ENCODE measurements around the gene ILDR1.

ILDR1 gene

DNA sequence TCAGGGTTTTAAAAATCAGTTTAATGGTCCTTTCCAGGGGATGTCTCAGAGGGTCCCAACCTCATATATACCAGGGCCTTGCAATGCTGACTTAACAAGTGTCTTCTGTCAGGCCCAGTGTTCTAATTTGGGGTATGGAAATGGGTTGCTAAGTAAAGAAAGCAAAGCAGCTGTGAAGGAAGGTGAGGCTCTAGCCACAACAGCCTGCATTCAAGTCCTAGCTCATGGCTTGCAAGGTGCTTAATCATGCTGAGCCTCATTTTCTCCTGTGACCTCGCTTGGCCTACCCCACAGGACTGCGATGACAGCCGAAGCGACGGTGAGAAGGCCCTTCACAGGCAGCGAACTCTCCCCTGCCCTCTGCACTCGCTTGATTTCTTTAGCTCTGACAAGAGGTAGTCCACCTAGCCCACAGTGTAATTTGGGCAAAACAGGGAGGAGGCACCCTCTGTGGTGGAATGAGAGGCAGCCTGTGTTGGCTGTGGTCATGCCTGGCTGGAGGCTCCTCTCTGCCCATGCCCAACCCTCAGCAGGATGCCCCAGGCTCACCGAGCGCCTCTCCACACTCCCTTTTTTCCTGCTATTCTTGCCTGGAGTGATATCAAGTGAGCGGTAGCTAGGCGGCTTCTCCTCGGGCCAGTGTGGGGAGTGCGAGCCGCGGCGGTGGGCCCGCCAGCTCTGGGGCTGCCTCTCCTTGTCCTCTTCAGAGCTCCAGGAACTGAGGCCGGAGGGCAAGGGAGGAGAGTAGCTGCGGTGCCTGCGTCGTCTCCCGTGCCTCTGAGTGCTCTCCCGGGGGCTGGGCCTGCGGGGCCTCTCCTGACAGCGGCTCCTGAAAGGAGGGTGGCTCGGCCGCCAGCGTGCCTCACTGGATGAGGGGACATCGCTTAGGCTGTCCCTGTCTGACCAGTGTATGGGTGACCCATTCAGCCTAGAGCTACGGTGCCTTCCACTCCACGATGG lies 29.2 kb downstream of the ILDR1 start:
- no peak for DNase-seq

DNA sequence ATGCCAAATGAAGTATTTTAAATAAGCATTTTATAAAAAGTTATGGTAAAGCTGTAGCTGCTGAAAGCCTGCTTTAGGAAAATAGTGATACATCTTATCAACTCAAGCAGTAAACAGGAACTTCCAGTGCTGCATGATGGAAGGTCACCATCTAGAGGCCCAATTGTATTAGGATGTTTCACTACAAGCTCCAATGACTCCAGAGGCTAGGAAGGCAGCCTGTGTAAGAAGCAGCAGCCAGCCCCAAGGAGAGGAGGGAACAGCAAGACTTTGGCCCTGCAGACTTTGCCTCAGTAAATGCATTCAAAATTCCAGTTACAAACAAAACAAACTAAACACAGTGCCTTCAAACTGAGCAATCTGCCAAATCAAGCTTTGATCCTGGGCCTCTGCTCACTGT lies 32.1 kb downstream of the ILDR1 start:
- DNase-seq, result peak; percentile 58

DNA sequence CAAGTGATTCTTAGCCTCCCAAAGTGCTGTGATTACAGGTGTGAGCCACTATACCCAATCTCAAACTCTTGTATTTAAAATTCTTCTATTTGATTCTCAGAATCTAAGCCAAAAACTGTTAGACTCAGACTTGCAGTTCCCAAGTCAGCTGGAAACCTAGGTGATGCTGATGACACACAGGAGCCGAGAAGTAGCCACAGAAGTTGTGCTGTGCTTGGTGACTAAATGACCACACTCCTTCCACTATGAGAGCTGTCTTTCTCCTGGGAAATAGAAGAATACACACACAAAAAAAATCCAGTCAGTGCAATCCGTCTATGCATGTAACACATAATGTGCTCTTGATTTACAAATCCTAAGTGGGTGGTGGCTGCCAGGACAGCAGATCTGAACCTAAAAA lies 33.9 kb downstream of the ILDR1 start:
- DNase-seq, result no peak

DNA sequence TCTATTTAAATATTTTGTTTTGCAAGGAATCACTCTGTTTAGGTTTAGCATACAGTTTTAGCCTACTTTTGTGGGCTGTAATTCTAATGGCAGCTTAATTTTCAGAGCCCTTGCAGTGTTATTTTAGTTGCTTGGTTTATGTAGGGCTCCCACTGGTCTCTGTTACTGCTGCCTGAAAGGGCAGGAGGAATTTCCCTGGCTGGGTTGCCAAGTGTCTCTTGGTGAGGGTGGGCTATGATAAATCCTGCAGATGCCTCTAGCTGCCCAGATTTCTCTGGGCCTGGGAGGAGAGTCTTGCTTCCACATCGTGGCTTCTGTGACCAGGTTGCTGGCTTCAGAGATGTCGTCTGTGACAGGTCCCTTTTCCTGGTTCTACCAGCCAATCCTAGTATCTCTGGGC lies 36.2 kb downstream of the ILDR1 start:
- no peak for DNase-seq

DNA sequence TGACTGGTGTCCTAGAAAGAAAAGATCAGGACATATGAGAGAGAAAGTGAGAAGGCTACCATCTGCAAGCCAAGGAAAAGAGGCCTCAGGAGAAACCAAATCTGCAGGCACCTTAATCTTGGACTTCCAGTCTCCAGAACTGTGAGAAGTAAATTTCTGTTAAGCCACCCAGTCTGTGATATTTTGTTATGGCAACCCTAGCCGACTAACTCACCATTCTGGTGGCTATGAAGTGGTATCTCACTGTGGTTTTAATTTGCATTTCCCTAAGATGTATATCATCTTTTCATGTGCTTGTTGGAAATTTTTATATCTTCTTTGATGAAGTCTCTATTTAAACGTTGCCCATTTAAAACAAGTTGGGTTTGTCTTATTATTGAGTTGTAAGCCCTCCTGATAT lies 40.6 kb downstream of the ILDR1 start:
- DNase-seq, result peak; percentile 27

DNA sequence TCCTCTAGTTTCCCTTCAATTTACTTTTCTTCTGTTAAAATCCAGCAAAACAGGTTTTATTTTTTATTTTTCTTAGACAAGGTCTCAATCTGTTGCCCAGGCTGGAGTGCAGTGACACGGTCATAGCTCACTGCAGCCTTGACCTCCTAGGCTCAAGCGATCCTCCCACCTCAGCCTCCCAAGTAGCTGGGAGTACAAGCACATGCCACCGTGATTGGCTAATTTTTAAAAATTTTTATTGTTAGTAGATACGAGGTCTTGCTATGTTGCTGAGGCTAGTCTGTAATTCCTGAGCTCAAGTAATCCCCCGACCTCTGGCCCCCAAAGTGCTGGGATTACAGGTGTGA lies 41.6 kb downstream of the ILDR1 start:
- no peak for DNase-seq

DNA sequence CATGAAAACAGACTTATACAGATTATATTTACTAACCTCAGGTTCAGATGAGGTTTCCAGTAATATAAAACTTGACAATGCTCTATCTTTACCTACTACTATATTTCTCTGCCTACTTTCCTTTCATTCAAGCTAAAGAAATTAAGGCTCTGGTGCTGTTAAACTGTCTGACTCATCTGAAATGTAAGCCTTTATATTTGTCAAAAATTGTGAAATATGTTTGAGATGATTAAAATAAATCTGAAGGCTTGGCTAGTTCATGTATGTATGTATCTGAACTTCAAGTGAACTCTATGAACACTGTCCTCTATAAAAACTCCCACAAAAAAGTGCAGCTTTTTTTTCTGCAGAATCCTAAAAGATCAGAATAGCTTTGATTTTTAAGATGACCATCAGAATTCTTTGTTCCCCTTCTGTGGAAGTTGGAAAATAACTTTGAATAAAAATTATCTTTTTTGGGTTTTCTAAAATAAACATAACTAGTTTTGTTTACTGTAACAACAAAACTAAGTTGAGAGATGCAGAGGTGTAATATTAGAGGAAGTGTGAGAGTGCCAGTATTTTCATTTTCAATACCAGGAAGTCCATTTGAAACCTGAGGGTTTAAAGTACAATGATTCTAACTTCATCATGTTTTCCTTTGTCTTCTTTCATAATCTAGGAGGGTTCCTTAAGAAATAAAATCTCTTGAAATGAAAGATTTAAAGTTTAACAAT lies 42.2 kb downstream of the ILDR1 start:
- no peak for DNase-seq

DNA sequence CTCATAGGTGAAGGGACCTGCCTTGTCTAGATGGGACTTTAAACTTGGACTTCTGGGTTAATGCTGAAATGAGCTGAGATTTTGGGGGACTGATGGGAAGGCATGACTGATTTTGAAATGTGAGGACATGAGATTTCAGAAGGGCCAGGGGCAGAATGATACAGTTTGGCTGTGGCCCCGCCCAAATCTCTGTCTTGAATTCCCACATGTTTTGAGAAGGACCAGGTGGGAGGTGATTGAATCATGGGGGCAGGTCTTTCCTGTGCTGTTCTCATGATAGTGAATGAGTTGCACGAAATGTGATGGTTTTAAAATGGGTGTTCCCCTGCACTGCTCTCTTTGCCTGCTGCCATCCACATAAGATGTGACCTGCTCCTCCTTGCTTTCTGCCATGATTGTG lies 42.8 kb downstream of the ILDR1 start:
- no peak for DNase-seq

DNA sequence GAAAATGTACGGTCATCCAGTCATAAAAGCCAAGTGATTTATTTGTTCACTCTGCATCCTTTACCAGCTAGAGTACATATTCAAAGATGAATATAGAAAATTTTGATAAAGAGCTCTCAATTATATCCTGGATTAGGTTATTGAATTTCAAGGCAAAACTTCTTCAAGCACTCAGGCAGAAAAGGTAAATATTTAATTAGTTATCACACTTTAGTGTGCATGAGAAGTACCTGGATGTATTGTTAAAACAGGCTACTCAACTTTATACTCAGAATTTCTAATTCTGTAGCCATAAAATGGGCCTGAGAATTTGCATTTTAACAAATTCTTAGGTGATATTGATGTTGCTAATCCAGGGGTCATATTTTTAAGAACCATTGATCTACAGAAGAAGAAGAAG lies 45.3 kb downstream of the ILDR1 start:
- no peak for DNase-seq

DNA sequence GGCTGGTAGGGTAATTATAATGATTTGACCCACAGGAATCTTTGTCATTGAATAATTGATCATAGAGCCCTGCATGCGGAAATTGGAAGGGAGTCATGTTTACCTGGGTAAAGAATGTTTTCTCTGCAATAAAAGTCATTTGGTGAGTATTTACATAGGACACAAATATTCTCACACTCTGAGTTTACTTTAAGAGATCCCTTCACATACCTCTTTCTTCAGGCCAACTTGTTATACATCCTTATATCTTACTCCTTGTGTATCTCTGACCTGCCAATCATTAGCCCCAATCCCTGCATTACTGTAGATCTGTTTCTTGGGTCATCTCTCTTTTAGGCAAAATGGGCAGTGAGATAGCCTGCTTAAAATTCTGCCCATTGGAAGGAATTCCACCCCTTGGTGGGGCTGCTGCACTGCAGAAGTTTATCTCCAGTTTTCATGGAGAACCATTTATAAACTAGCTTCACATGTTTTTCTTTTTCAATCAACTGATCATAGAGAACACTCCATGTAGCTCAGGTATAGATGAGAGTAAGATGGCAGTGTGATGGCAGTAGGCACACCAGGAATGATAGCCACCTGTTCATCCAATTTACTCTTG lies 46.2 kb downstream of the ILDR1 start:
- peak; percentile 16 for DNase-seq

DNA sequence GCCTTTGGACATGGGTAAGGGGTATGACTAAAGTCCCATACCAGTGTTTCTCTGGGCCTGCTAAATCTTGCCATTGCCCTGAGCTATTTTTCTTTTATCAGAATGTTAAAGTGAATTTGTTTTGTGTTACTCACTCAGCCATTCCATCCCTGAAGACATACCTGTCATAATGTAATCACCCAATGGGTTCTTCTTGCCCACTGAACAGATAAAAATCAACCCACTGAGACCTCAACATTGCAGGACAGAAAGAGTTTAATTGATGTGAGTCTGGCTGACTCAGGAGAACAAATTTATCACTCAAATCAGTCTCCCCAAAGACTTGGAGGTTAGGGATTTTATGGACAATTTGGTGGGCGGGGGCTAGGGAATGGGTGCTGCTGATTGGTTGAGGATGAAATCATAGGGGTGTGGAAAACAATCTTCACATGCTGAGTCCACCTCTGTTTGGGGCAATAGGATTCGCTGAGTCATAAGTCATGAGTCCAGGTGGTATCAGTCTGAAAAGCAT lies 47.4 kb downstream of the ILDR1 start:
- DNase-seq, result no peak

DNA sequence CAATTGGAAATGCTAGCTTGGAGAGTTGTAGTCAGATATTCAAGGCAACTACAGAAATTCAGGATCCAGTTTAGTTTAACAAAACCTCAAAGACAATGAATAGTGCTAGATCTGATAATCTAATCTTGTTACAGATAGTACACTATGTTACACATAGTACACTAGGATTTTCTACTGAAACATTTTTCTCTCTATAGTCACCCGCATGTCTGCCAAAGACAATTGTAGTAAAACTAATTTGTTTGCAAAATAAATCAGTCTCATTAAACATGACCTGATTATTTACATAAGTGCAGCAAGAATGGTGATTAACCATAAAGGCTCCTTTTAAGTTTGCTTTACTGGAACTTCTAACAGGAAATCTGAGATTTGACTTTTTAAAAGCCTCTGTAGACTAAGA lies 52.0 kb downstream of the ILDR1 start:
- DNase-seq, result no peak

DNA sequence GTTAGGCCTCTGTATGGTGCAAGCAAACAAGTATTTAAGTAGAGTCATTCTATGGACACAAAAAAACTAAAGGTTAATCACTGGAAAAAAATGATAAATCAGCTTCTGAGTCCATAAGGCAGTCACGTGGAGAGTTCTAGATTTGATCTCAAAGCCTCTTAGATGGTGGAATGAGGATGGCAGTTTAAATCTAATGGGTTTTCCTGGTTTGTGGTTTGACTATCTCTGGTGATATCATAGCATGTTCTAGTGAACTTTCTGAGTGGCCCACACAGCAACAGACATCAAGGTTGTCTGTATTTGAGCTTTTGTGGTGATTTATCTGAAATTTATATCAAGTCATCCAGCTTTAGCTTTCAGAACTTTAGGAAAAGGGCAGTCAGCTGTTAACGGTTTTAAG lies 52.4 kb downstream of the ILDR1 start:
- DNase-seq, result no peak

DNA sequence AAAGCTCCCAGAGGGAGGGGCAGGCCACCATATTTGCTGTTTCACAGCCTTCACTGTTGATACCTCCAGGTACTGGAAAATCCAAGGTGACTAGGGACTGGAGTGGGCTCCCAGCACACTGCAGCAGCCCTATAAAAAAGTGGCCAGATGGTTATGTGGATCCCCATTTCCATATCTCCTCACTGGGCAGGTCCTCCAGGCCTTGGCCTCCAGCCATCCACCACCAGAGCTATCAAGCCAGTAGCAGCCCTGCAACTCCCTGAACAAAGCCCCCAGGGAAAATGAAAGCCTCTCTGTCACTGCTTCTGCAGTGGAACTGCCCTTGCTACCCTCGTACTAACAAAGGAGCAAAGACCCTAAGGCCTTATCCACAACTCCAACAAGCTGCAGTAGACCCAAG lies 58.4 kb downstream of the ILDR1 start:
- DNase-seq, result no peak

DNA sequence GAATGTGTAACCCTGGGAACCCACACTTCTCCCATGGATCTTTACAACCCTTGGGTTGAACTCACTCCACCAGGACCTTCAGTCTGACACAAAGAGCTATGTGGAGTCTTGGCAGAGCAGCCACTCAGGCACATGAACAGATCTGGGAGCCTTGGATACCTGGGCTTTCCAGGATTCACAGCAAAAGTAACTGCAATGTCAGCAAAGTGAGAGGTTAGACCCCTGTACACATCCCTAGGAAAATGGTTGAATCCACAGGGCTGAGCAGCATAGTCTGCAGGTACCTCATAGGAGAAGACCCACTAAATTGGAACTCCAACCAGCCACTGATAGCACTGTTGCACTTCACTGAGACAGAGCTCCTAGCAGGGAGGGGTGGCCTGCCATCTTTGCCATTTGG lies 59.6 kb downstream of the ILDR1 start:
- no peak for DNase-seq

DNA sequence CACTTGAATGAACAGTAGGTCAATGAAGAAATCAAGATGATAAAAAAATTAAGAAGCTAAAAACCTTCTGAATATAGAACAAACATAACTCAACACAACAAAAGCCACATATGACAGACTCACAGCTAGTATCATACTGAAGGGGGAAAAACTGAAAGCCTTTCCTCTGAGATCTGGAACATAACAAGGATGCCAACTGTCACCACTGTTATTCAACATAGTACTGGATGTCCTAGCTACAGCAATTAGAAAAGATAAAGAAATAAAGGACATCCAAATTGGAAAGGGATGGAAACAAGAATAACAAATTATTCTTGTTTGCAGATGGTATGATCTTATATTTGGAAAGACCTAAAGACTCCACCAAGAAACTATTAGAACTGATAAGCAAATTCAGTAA lies 60.8 kb downstream of the ILDR1 start:
- DNase-seq, result no peak

DNA sequence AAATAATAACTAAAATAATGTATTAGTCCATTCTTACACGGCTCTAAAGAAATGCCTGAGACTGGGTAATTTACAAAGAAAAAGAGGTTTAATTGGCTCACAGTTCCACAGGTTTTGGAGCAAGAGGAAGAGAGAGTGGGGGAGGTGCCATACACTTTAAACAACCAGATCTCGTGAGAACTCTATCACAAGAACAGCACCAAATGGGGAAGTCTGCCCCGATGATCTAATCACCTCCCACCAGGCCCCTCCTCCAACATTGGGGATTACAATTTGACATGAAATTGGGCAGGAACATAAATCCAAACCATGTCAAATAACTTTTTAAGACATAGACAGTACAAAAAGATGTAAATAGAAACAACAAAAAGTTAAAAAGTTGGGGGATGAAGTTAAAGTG lies 63.2 kb downstream of the ILDR1 start:
- DNase-seq, result peak; percentile 3

DNA sequence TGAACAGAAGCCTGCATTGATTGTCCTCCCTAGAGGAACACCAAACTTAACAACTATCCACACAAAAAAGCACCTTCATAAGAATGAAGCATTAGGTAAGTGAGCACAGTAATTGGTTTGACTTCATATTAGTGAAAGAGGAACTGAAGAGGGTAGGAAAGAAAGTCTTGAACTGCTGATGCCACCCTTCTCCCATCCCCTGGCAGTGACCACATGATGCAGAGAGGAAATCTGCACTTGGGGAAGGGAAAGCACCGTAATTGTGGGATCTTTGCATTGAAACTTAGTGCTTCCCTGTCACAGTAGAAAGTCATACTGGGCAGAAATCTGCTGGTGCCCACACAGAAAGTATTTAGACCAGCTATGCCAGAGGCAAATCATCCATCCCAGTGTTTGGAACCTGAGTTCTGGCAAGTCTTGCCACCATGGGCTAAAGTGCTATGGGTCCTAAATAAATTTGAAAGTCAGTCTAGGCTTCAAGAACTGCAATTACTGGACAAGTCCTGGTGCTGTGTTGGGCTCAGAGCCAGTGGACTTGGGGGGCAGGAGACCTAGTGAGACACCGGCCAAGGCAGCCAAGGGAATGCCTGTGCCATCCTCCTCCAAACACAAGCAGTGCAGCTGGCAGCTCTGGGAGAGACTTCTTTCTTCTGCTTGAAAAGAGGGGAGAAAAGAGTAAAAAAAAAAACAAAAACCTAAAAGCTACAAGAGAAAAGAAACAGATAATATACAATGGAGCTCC lies 64.2 kb downstream of the ILDR1 start:
- DNase-seq, result no peak

DNA sequence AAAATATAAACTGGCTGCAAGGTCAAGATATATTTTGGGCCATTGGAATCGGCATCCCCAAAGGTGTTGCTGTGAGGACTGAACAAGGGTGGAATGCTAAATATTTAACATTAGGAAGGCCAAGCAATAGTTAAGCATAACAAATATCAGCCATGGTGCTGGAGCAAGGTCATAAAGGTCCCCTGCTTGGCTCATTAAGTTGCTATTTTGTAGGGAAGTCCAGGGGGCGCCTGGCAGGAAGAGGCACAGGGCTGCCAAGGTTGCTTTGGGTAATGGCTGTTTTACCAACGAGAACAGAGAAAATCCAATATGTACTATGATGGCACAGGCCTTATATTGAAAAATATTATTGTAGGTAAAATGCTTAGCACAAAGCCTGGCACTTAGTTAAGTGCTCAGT lies 65.7 kb downstream of the ILDR1 start:
- no peak for DNase-seq

DNA sequence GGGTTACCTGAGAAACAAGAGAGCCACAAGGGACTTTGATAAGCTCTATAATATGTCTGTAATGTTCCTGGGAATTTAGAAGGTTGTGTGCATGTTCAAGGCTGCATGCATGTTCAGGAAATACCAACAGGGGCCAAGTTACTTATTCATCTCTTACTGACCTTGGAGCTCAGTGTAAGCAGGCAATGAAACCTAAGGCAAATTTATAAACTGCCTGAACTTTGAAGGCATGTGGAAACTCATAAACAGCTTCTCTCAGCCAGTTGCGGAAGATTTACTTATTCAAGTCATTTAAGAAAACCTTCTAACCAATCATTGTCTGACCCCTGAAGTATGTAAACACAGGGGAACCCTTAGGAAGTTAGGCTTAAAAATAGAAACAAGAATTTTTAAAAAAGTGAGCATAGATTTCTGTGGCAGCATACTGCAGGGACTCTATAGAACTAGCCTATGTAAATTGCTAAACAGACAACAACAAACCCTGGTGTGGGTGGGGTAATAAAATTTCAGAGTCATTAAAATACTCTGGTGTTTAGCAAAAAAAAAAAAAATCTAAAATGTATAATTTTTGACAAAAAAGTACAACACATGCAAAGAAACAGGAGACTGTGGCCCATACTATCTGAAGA lies 70.6 kb downstream of the ILDR1 start:
- DNase-seq, result no peak

DNA sequence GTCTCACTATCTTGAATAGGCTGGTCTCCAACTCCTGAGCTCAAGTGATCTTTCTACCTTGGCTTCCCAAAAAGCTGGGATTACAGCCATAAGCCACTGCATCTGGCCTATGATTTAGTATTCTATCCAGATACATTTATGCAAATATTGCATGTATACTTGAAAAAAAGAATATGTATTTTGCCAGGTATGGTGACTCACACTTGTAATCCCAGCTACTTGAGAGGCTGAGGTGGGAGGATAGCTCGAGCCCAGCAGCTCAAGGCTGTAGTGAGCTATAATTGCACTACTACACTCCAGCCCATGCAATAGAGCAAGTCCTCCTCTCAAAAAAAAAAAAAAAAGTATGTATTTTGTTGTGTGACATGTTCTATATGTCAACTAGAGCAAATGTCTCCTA lies 73.4 kb downstream of the ILDR1 start:
- DNase-seq, result no peak

DNA sequence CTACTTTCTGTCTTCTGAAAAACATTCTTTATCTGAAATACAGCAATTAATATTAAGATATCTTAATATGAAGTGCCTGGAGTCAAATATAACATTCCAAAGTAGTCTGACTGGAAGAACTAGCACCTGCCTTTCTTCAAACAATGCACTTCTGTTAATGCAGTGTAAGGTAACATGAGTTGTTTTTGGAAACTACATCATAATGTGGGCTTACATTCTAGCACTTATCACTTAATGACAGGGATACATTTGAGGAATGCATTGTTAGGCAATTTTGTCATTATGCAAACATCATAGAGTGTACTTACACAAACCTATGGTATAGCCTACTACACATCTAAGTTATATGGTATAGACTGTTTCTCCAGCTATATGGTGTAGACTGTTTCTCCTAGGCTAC lies 78.6 kb downstream of the ILDR1 start:
- no peak for DNase-seq

Data from OCI-M1 (cell line).